GM23338 (cell line): ENCODE results near the gene MTA1. TPM values are rescaled to one million over a fixed set of nuclear protein-coding genes. Genes with fewer than 3 reads are reported as not detected.

Experiments
- ATAC-seq: fragments of 200-7000 bp; cut with Tn5 transposase; 3 replicates; pipeline ENCODE4 v1.9.1; 2020
- DNase-seq: peaks from one replicate; pipeline ENCODE4 v3.0.0-alpha.2; 2015; ENCODE audit warnings: low spot score
- H2AFZ ChIP-seq: fragments of 200-600 bp; sonication (generic); 2 replicates; pipeline ENCODE4 v1.8.0; 2016; ENCODE audit warnings: antibody characterized with exemption, mild to moderate bottlenecking, moderate library complexity
- H3F3A ChIP-seq: fragments of 200-600 bp; sonication (generic); replicated peaks from 2 replicates; pipeline ENCODE4 v1.8.0; 2017; ENCODE audit warnings: antibody characterized with exemption, mixed run types, low read depth
- H3K27ac ChIP-seq: fragments of 200-600 bp; sonication (generic); 2 replicates; pipeline ENCODE4 v1.6.1; 2016; ENCODE audit warnings: low read depth
- H3K27me3 ChIP-seq: fragments of 200-600 bp; sonication (generic); 2 replicates; pipeline ENCODE4 v1.8.0; 2016; ENCODE audit warnings: mild to moderate bottlenecking, mixed run types, moderate library complexity; ENCODE audit not compliant: insufficient read depth
- H3K36me3 ChIP-seq: fragments of 200-600 bp; sonication (generic); 2 replicates; pipeline ENCODE4 v1.8.0; 2016; ENCODE audit warnings: mild to moderate bottlenecking; ENCODE audit not compliant: insufficient read depth
- H3K4me1 ChIP-seq: fragments of 200-600 bp; sonication (generic); 2 replicates; pipeline ENCODE4 v1.8.0; 2016; ENCODE audit warnings: mild to moderate bottlenecking, moderate library complexity; ENCODE audit not compliant: insufficient read depth
- H3K4me2 ChIP-seq: fragments of 200-600 bp; sonication (generic); 2 replicates; pipeline ENCODE4 v1.7.1; 2017; ENCODE audit warnings: mixed run types
- H3K4me3 ChIP-seq: fragments of 200-600 bp; sonication (generic); 2 replicates; pipeline ENCODE4 v1.6.1; 2016; ENCODE audit warnings: mixed run types
- H3K79me2 ChIP-seq: fragments of 200-600 bp; sonication (generic); replicated peaks from 2 replicates; pipeline ENCODE4 v1.8.0; 2017; ENCODE audit warnings: mild to moderate bottlenecking; ENCODE audit not compliant: insufficient read depth
- H3K9me2 ChIP-seq: fragments of 200-600 bp; sonication (generic); 2 replicates; pipeline ENCODE4 v1.8.0; 2017; ENCODE audit not compliant: insufficient read depth
- H4K20me1 ChIP-seq: fragments of 200-600 bp; sonication (generic); replicated peaks from 2 replicates; pipeline ENCODE4 v1.8.0; 2017; ENCODE audit warnings: mild to moderate bottlenecking; ENCODE audit not compliant: insufficient read depth
- H3K27ac Mint-ChIP-seq: 2 replicates; pipeline ENCODE4 v1.8.0; 2020; ENCODE audit warnings: inconsistent platforms, mild to moderate bottlenecking, moderate library complexity, mixed read lengths
- H3K27me3 Mint-ChIP-seq: 3 replicates; pipeline ENCODE4 v1.8.0; 2022; ENCODE audit warnings: low read depth, mild to moderate bottlenecking, moderate library complexity, mixed read lengths, inconsistent platforms; ENCODE audit not compliant: insufficient read depth, poor library complexity
- H3K36me3 Mint-ChIP-seq: 3 replicates; pipeline ENCODE4 v1.8.0; 2021; ENCODE audit warnings: low read depth, mild to moderate bottlenecking, inconsistent platforms, moderate library complexity, mixed read lengths
- H3K4me1 Mint-ChIP-seq: 3 replicates; pipeline ENCODE4 v1.8.0; 2020; ENCODE audit warnings: mild to moderate bottlenecking, inconsistent platforms, mixed read lengths
- H3K4me3 Mint-ChIP-seq: 3 replicates; pipeline ENCODE4 v1.8.0; 2021; ENCODE audit warnings: moderate library complexity, mild to moderate bottlenecking, inconsistent platforms, mixed read lengths
- H3K9me3 Mint-ChIP-seq: 3 replicates; pipeline ENCODE4 v1.8.0; 2020; ENCODE audit warnings: moderate library complexity, mild to moderate bottlenecking, inconsistent platforms, mixed read lengths
- CTCF ChIP-seq, 2 experiments: fragments of 200-600 bp in 1 of 2; sonication (generic) in 1 of 2; conservative IDR thresholded peaks; 2 replicates each; pipeline versions ENCODE4 v1.5.1 to v1.6.1; 2016 to 2017; ENCODE audit warnings: antibody characterized with exemption in 2 of 2, low read depth in 2 of 2, mild to moderate bottlenecking in 2 of 2, moderate library complexity in 1 of 2
- EZH2 ChIP-seq: fragments of 200-600 bp; sonication (generic); IDR thresholded peaks from one replicate; pipeline ENCODE4 v1.8.0; 2017; ENCODE audit warnings: antibody characterized with exemption, mild to moderate bottlenecking, low read depth; ENCODE audit not compliant: unreplicated experiment
- EZH2phosphoT487 ChIP-seq: fragments of 200-600 bp; sonication (generic); IDR thresholded peaks from one replicate; pipeline ENCODE4 v1.8.1; 2018; ENCODE audit warnings: antibody characterized with exemption; ENCODE audit not compliant: unreplicated experiment
- JUNB ChIP-seq: IDR thresholded peaks from one replicate; pipeline ENCODE4 v1.6.1; 2016; ENCODE audit warnings: antibody characterized with exemption; ENCODE audit not compliant: unreplicated experiment
- NANOG ChIP-seq: IDR thresholded peaks from 2 replicates; pipeline ENCODE4 v1.6.1; 2016; ENCODE audit warnings: antibody characterized with exemption, borderline replicate concordance
- POLR2AphosphoS5 ChIP-seq: IDR thresholded peaks from 2 replicates; pipeline ENCODE4 v1.6.1; 2016; ENCODE audit warnings: antibody characterized with exemption, low read depth
- REST ChIP-seq: IDR thresholded peaks from one replicate; pipeline ENCODE4 v1.6.1; 2018; ENCODE audit warnings: antibody characterized with exemption; ENCODE audit not compliant: unreplicated experiment
- STAT1 ChIP-seq: IDR thresholded peaks from one replicate; pipeline ENCODE4 v1.6.1; 2016; ENCODE audit warnings: antibody characterized with exemption; ENCODE audit not compliant: unreplicated experiment
- ZNF114 ChIP-seq: fragments of 250-450 bp; sonication (Bioruptor Pico); IDR thresholded peaks from 2 replicates; pipeline ENCODE4 v1.5.0; 2020; ENCODE audit warnings: mild to moderate bottlenecking, moderate library complexity
- ZNF331 ChIP-seq: fragments of 250-450 bp; sonication (Bioruptor Pico); IDR thresholded peaks from 2 replicates; pipeline ENCODE4 v1.5.0; 2020; ENCODE audit warnings: low read depth, mild to moderate bottlenecking, moderate library complexity
- polyA plus RNA-seq: library from polyadenylated mRNA; unstranded; fragments of >200 nt; fragmentation: Nextera tagmentation; extraction: Ambion mirVana; gene quantifications from 2 replicates; pipeline ENCODE4 v1.2.1, GENCODE V29; 2016
- total RNA-seq: library from RNA; depleted of rRNA; stranded (reverse); fragments of >200 nt; shearing (Covaris generic); gene quantifications from 2 replicates; pipeline ENCODE4 v1.2.3, GENCODE V29; 2014

MTA1 gene
- total and polyA plus RNA-seq, 2 experiments from 2014 or later = 53.3 to 126 TPM

- TF ChIP-seq CTCF (conservative IDR thresholded peaks at IDR 0.05; ENCODE audit: low read depth in 2 of 2) (no peak), JUNB (no peak), POLR2AphosphoS5 (no peak), ZNF114 (CRISPR knock-in tag) (no peak), EZH2phosphoT487 (no peak), REST (no peak)
Observed at GRCh38 chr14:105388976-105389375, 30.7 kb upstream of the MTA1 start (continued).

GRCh38 chr14:105389534-105389933, 30.1 kb upstream of the MTA1 start:
- no peaks in the 10 kb centered on the region for H3K27me3 ChIP-seq
- TF ChIP-seq EZH2 (no peak), ZNF114 (CRISPR knock-in tag) (no peak), POLR2AphosphoS5 (no peak), EZH2phosphoT487 (no peak), STAT1 (no peak), NANOG (no peak), JUNB (no peak), ZNF331 (no peak)
- H3K27ac Mint-ChIP-seq = no peak overlapping the region

More at GRCh38 chr14:105389534-105389933, 30.1 kb upstream of the MTA1 start:
- no peaks in the 10 kb centered on the region for H3K9me2 ChIP-seq
- no peaks in the 10 kb centered on the region for H3K36me3 ChIP-seq
- H3K79me2 ChIP-seq = no peaks in the 10 kb centered on the region
- H3K4me2 ChIP-seq = no peak overlapping the region
- H2AFZ ChIP-seq = no peak overlapping the region
- Mint-ChIP-seq H3K27me3 (peaks cover 10% of the 10 kb centered on the region), H3K4me1 (no peaks in the 10 kb centered on the region; the same call in 2 of the 3 replicates), H3K36me3 (no peaks in the 10 kb centered on the region; the same call in 2 of the 3 replicates), H3K4me3 (no peak overlapping the region), H3K9me3 (no peaks in the 10 kb centered on the region)
- no peaks in the 10 kb centered on the region for H4K20me1 ChIP-seq
- 0 out of 2 replicates have a peak, but pooled peaks cover 2% of the 10 kb centered on the region for H3F3A ChIP-seq
- H3K27ac ChIP-seq = no peak overlapping the region
- DNase-seq (no peak), ATAC-seq (no peak; the same call in 2 of the 3 replicates)
- no peaks in the 10 kb centered on the region for H3K4me1 ChIP-seq
- H3K4me3 ChIP-seq = no peak overlapping the region
